ENCODE data around the gene ASAP2. TPM values are rescaled to one million over a fixed set of nuclear protein-coding genes. Genes with fewer than 3 reads are reported as not detected.

ASAP2 gene
- total RNA-seq, 1 experiment from 2014 or later = 12.6 TPM

GRCh38 chr2:9247177-9247576, 40.6 kb downstream of the ASAP2 start:
- no peak overlapping the region for H4K5ac ChIP-seq (ENCODE audit: insufficient read length, low read depth, low read length)
- H3K18ac ChIP-seq (ENCODE audit: insufficient read length, low read depth, low read length) = no peak overlapping the region
- H3K27me3 Mint-ChIP-seq (ENCODE audit: low read depth) = no peaks in the 10 kb centered on the region
- H3K4me3 Mint-ChIP-seq = no peak overlapping the region
- H2BK15ac ChIP-seq (ENCODE audit: low read depth, low read length) = no peak overlapping the region
- peaks cover 48% of the 10 kb centered on the region in 2 experiments for H3K4me1 Mint-ChIP-seq
- no CpG with 5 or more reads among the region's 13 CpGs for WGBS (ENCODE audit: extremely low coverage, insufficient read length, low lambda C conversion rate)
- H2BK20ac ChIP-seq (ENCODE audit: low read depth, low read length, poor library complexity, severe bottlenecking) = no peak overlapping the region
- no peak for TF ChIP-seq CTCF (conservative IDR thresholded peaks at IDR 0.05)
- no peak overlapping the region for H4K8ac ChIP-seq (replicated peaks; ENCODE audit: insufficient read length, low read depth, low read length)
- no peaks in the 10 kb centered on the region for H3K9me3 ChIP-seq (ENCODE audit: control insufficient read depth, low read depth, low read length)
- H3K27me3 ChIP-seq (ENCODE audit: insufficient read depth, low read length) = no peaks in the 10 kb centered on the region
- H3K4me1 ChIP-seq (ENCODE audit: insufficient read depth, low read length) = 0 out of 2 replicates have a peak, but pooled peaks cover 2% of the 10 kb centered on the region
- H3K27ac ChIP-seq (ENCODE audit: insufficient read length, low read depth, low read length) = no peak overlapping the region
- H4K20me1 ChIP-seq (ENCODE audit: control insufficient read depth, insufficient read depth, insufficient read length) = no peaks in the 10 kb centered on the region
- no peak overlapping the region for H2BK12ac ChIP-seq (ENCODE audit: insufficient read length, low read depth, low read length)
- H3K79me2 ChIP-seq (ENCODE audit: insufficient read depth, low read length) = 0 out of 2 replicates have a peak, but pooled peaks cover 3% of the 10 kb centered on the region
- no peak overlapping the region for H2AFZ ChIP-seq (ENCODE audit: low read length)
- no peak overlapping the region for H2BK5ac ChIP-seq (ENCODE audit: insufficient read length, low read length)
- no peak overlapping the region for H3K4ac ChIP-seq (ENCODE audit: low read depth, low read length)
- peaks cover 3% of the 10 kb centered on the region for H3K23me2 ChIP-seq (ENCODE audit: insufficient read length, low read depth, low read length, poor library complexity, severe bottlenecking)
- H2BK120ac ChIP-seq (ENCODE audit: low read depth, low read length, poor library complexity, severe bottlenecking) = no peak overlapping the region
- no peak overlapping the region for H2AK5ac ChIP-seq (ENCODE audit: insufficient read length, low read length)
- no peak overlapping the region for H3K23ac ChIP-seq (ENCODE audit: insufficient read length, low read depth, low read length)
- no peaks in the 10 kb centered on the region for H3K9me3 Mint-ChIP-seq
- no peak overlapping the region for H3K14ac ChIP-seq (ENCODE audit: insufficient read depth, low read length)
- H3T11ph ChIP-seq (ENCODE audit: low read length) = no peak overlapping the region
- H3K4me2 ChIP-seq (ENCODE audit: insufficient read depth, insufficient read length, low read length) = no peak overlapping the region
- H4K91ac ChIP-seq (ENCODE audit: insufficient read length, low read depth, low read length) = no peak overlapping the region
- peaks cover 0 to 4% (median 1%) of the 10 kb centered on the region in 3 experiments; a peak in 3 of 7 replicates for H3K36me3 Mint-ChIP-seq (ENCODE audit: insufficient read depth in 1 of 3, low read depth in 3 of 3)
- no peak for DNase-seq
- H3K27ac Mint-ChIP-seq = no peak overlapping the region
- no peaks in the 10 kb centered on the region for H3K79me1 ChIP-seq (ENCODE audit: insufficient read depth, low read depth, low read length, poor library complexity, severe bottlenecking)
- H3K9ac ChIP-seq (ENCODE audit: extremely low read depth, insufficient read length, low read length) = no peak overlapping the region
- no peak overlapping the region for H3K56ac ChIP-seq (ENCODE audit: insufficient read length, low read depth, low read length)

All from H9 (cell line).